Neutrophil (primary cell): ENCODE measurements around the gene CDHR3.

Experiments
- H3K27ac ChIP-seq: fragments of 200-600 bp; sonication (generic); 2 replicates; pipeline ENCODE4 v1.5.1; 2016; ENCODE audit warnings: mild to moderate bottlenecking, moderate library complexity
- H3K27me3 ChIP-seq: fragments of 200-600 bp; sonication (generic); 2 replicates; pipeline ENCODE4 v1.6.0; 2016; ENCODE audit warnings: mild to moderate bottlenecking
- H3K36me3 ChIP-seq: fragments of 200-600 bp; sonication (generic); 2 replicates; pipeline ENCODE4 v1.5.1; 2017
- H3K4me1 ChIP-seq, 2 experiments: fragments of 200-600 bp in 1 of 2; sonication (generic) in 1 of 2; 1 replicate in 1 of 2; 2 replicates in 1 of 2; pipeline versions ENCODE4 v1.5.1 to v1.6.1; 2013 to 2016; ENCODE audit warnings: low read depth in 1 of 2, low read length in 1 of 2, mild to moderate bottlenecking in 1 of 2, moderate library complexity in 1 of 2; ENCODE audit not compliant: control insufficient read depth in 1 of 2, insufficient read depth in 1 of 2
- H3K4me3 ChIP-seq, 2 experiments: fragments of 200-600 bp in 1 of 2; sonication (generic) in 1 of 2; 1 replicate in 1 of 2; 2 replicates in 1 of 2; pipeline ENCODE4 v1.5.1; 2013 to 2016; ENCODE audit warnings: low read depth in 1 of 2, low read length in 1 of 2, mild to moderate bottlenecking in 1 of 2, moderate library complexity in 1 of 2
- H3K9me3 ChIP-seq: fragments of 200-600 bp; sonication (generic); 2 replicates; pipeline ENCODE4 v1.5.1; 2016
- TF ChIP-seq, protein P1 (sequence below): fragments of 200-600 bp; sonication (generic); IDR thresholded peaks from 2 replicates; pipeline ENCODE4 v1.5.1; 2016; ENCODE audit warnings: antibody characterized with exemption

CDHR3 gene

DNA sequence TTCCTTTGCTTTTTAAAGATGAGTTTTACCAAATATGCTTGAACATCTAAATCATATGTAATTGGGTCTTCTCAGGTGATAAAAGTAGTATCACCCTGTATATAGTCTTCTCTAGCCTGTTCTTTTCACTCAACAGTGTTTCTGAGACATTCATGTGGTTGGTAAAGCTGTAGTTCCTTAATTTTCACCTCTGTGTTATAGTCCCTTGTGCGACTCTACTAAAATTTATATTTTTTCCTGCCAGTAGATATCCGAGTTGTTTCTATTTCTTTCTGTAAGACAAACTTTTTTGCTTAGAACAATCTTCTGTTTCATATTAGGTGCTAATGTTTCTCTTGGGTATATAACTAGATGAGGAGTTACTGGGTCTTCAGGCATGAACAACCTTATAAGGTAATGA is 113.5 kb downstream of the CDHR3 start:
- Histone ChIP-seq H3K36me3 (no peaks in the 10 kb centered on the region), H3K27ac (no peak overlapping the region)

DNA sequence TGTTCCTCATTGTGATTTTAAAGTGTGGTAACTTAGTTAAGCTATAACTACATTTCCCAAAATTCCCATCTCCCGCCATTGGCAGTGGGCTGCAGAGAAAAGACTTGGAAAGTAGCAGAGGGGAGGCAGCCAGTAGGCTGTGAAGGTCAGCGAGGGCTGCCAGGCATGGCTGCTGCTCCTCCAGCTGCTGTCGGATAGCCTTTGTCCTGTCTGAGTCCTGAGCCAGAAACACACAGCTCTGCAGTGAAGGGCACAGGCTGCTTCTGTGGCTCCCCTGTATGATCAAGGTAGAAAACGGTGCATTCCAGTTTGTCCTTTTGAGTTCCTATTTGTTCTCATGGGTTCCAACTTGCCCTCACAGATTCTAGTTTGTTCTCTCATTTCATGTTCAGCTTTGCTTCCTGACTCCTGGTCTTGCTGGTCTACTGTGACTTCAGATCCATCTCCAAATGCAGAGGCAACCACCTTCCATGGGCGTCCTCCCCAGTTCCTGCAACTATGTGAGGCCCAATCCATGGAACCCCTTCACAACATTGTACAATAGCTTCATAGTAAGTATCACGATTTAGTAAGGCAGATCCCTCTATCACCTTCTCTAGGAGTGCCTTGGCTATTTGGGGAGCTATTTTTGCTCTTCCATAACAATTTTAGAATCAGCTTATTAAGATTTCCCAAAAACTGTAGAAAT is 117.4 kb downstream of the CDHR3 start:
- TF ChIP-seq, protein P1, sequence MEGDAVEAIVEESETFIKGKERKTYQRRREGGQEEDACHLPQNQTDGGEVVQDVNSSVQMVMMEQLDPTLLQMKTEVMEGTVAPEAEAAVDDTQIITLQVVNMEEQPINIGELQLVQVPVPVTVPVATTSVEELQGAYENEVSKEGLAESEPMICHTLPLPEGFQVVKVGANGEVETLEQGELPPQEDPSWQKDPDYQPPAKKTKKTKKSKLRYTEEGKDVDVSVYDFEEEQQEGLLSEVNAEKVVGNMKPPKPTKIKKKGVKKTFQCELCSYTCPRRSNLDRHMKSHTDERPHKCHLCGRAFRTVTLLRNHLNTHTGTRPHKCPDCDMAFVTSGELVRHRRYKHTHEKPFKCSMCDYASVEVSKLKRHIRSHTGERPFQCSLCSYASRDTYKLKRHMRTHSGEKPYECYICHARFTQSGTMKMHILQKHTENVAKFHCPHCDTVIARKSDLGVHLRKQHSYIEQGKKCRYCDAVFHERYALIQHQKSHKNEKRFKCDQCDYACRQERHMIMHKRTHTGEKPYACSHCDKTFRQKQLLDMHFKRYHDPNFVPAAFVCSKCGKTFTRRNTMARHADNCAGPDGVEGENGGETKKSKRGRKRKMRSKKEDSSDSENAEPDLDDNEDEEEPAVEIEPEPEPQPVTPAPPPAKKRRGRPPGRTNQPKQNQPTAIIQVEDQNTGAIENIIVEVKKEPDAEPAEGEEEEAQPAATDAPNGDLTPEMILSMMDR = no peak
- Histone ChIP-seq H3K4me1 (peaks cover 0 to 5% of the 10 kb centered on the region in 2 experiments), H3K27ac (no peak overlapping the region)

More for the DNA sequence above, 113.5 kb downstream of the CDHR3 start:
- Histone ChIP-seq H3K4me1 (peaks cover 13 to 18% of the 10 kb centered on the region in 2 experiments), H3K27me3 (no peaks in the 10 kb centered on the region), H3K4me3 (no peak overlapping the region), H3K9me3 (no peaks in the 10 kb centered on the region)
- TF ChIP-seq, protein P1 = no peak

DNA sequence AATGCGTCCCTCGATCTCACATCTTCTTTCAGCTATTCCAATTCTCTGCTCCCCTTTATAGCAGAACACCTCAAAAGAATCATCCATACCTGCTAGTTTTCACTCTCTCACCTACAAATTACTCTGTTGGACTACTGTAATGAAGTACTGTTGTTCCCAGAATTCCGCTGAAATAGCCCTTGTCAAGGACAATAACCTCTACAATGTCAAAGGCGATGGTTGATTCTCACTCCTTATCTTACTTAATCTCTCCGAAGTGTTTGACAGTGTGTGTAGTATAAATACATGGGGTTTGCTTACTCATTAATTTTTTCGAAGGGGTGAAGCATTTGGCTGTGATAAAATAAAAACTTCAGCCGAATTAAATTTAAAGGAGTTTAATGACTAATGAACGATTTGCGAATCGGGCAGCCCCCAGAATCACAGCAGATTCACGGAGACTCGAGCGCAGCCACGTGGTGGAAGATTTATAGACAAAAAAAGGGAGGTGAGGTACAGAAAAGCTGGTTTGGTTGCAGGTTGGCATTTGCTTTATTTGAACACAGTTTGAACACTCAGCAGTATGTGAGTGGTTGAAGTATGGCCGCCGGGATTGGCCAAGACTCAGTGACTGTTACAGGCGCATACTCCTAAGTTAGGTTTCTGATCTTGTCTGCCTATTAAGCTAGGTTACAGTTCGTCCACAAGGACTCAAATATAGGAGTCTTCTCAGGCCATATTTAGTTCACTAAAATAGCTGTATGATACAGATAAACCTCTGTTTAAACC is 119.2 kb downstream of the CDHR3 start:
- no peaks in the 10 kb centered on the region for H3K9me3 ChIP-seq
- no peaks in the 10 kb centered on the region for H3K27me3 ChIP-seq
- TF ChIP-seq, protein P1 = no peak
- H3K36me3 ChIP-seq = no peaks in the 10 kb centered on the region
- H3K4me3 ChIP-seq = no peak overlapping the region
- H3K4me1 ChIP-seq = peaks cover 0 to 4% of the 10 kb centered on the region in 2 experiments
- H3K27ac ChIP-seq = no peak overlapping the region

More for the DNA sequence above, 117.4 kb downstream of the CDHR3 start:
- Histone ChIP-seq H3K4me3 (no peak overlapping the region), H3K27me3 (no peaks in the 10 kb centered on the region), H3K9me3 (no peaks in the 10 kb centered on the region), H3K36me3 (no peaks in the 10 kb centered on the region)
